GM10248 (cell line): Measurements from ENCODE around the gene SPATS2L.

Experiments
- CTCF ChIA-PET: fragments of 300-600 bp; sonication (Branson Sonifier 250); formaldehyde crosslinking; extraction: SDS; loops from one replicate; lab custom pipeline; 2021; ENCODE audit warnings: antibody characterized with exemption; lab: Yijun Ruan, JAX
- POLR2A ChIA-PET: fragments of 350-650 bp; sonication (Branson Sonifier 250); formaldehyde crosslinking; extraction: SDS; loops from one replicate; lab custom pipeline; 2020; ENCODE audit warnings: antibody characterized with exemption; lab: Yijun Ruan, JAX
- DNase-seq: peaks from one replicate; pipeline ENCODE4 v3.0.0; 2012; ENCODE audit errors: extremely low spot score
- CTCF ChIP-seq: IDR thresholded peaks from 2 replicates; pipeline ENCODE4 v1.5.1; 2012; ENCODE audit warnings: mild to moderate bottlenecking, low read depth; ENCODE audit errors: extremely low read depth, missing control alignments, control extremely low read depth

The SPATS2L gene

GRCh38 chr2:200378652-200379290, 72.3 kb downstream of the SPATS2L start:
- no peak for TF ChIP-seq CTCF
- DNase-seq, result no peak
- CTCF ChIA-PET, result interaction anchor here (0.9 to 1.7 kb wide), 5 partner anchors 10 to 101 kb away, joined by 3 to 8 read pairs (median 3); no protein-coding TSS in a partner anchor
- POLR2A ChIA-PET, result no interaction called here

GRCh38 chr2:200379481-200380090, 73.1 kb downstream of the SPATS2L start:
- TF ChIP-seq CTCF, result no peak
- ChIA-PET POLR2A (no interaction called here), CTCF (interaction anchor here (0.9 to 1.7 kb wide), 5 partner anchors 10 to 100 kb away, joined by 3 to 8 read pairs (median 3); no protein-coding TSS in a partner anchor)
- DNase-seq, result no peak

- ChIA-PET POLR2A (no interaction called here), CTCF (interaction anchor here (1.4 to 1.5 kb wide), 2 partner anchors 10 to 25 kb away, joined by 3 to 4 read pairs; no protein-coding TSS in a partner anchor)
- DNase-seq, result no peak
- no peak for TF ChIP-seq CTCF
These were observed 73.6 kb downstream of the SPATS2L start for GRCh38 chr2:200380091-200380561.

- no peak for TF ChIP-seq CTCF
- ChIA-PET CTCF (interaction anchor here (1.4 to 1.5 kb wide), 2 partner anchors 9 to 25 kb away, joined by 3 to 4 read pairs; no protein-coding TSS in a partner anchor), POLR2A (no interaction called here)
- no peak for DNase-seq
These were observed 74.5 kb downstream of the SPATS2L start for GRCh38 chr2:200380833-200381542.

- DNase-seq, result no peak
- no peak for TF ChIP-seq CTCF
- ChIA-PET CTCF (interaction anchor here (1.8 kb wide), 1 partner anchor 11 kb away, joined by 4 read pairs; no protein-coding TSS in a partner anchor), POLR2A (no interaction called here)
These were observed 76.4 kb downstream of the SPATS2L start for GRCh38 chr2:200382874-200383273.
